IMR-90 (cell line): ENCODE measurements around the gene SHOX. TPM values are rescaled to one million over a fixed set of nuclear protein-coding genes. Genes with fewer than 3 reads are reported as not detected.

ENCODE experiments used
- ATAC-seq: fragments of 200-7000 bp; cut with Tn5 transposase; 2 replicates; pipeline ENCODE4 v1.9.1; 2020; ENCODE audit warnings: low read depth, mild to moderate bottlenecking, moderate library complexity
- BruUV-seq: library from RNA; stranded (reverse); fragments of 400-500 nt; replicated peaks from 2 replicates; lab custom pipeline; 2021; lab: Mats Ljungman, UMichigan
- CTCF ChIA-PET: fragments of 300-600 bp; formaldehyde crosslinking; extraction: SDS; loops from one replicate; lab custom pipeline; 2021; ENCODE audit warnings: antibody characterized with exemption; lab: Yijun Ruan, JAX
- POLR2A ChIA-PET: fragments of 300-600 bp; sonication (Branson Sonifier 250); formaldehyde crosslinking; loops from one replicate; lab custom pipeline; 2022; ENCODE audit warnings: antibody characterized with exemption; ENCODE audit not compliant: unreplicated experiment; lab: Charles Lee
- DNase-seq: peaks from one replicate; pipeline ENCODE4 v3.0.0; 2013
- H2AFZ ChIP-seq: replicated peaks from 2 replicates; pipeline ENCODE3; 2013; ENCODE audit warnings: low read length, mild to moderate bottlenecking; ENCODE audit not compliant: poor library complexity
- H2AK5ac ChIP-seq: 2 replicates; pipeline ENCODE4 v1.6.1; 2013; ENCODE audit warnings: low read depth, low read length, inconsistent platforms
- H2AK9ac ChIP-seq: replicated peaks from 2 replicates; pipeline ENCODE3; 2013; ENCODE audit warnings: mild to moderate bottlenecking, low read depth, low read length, moderate library complexity; ENCODE audit not compliant: poor library complexity
- H2BK120ac ChIP-seq: 2 replicates; pipeline ENCODE4 v1.6.1; 2013; ENCODE audit warnings: low read depth, low read length, inconsistent platforms
- H2BK15ac ChIP-seq: 3 replicates; pipeline ENCODE4 v1.6.1; 2013; ENCODE audit warnings: low read depth, low read length, inconsistent platforms
- H2BK20ac ChIP-seq: 2 replicates; pipeline ENCODE4 v1.6.1; 2013; ENCODE audit warnings: low read depth, mild to moderate bottlenecking, inconsistent platforms, low read length, moderate library complexity
- H2BK5ac ChIP-seq: 2 replicates; pipeline ENCODE4 v1.6.1; 2013; ENCODE audit warnings: mild to moderate bottlenecking, low read depth, low read length, inconsistent platforms; ENCODE audit not compliant: poor library complexity, severe bottlenecking
- H3K14ac ChIP-seq: replicated peaks from 2 replicates; pipeline ENCODE4 v1.6.1; 2013; ENCODE audit warnings: low read depth, low read length, inconsistent platforms
- H3K18ac ChIP-seq: 2 replicates; pipeline ENCODE4 v1.6.1; 2013; ENCODE audit warnings: low read depth, low read length, control low read depth
- H3K23ac ChIP-seq: 2 replicates; pipeline ENCODE4 v1.6.1; 2013; ENCODE audit warnings: low read depth, low read length, inconsistent platforms
- H3K27ac ChIP-seq: 2 replicates; pipeline ENCODE4 v1.5.1; 2013; ENCODE audit warnings: mild to moderate bottlenecking, control low read depth, low read length; ENCODE audit not compliant: insufficient read depth
- H3K27me3 ChIP-seq: 2 replicates; pipeline ENCODE4 v1.6.1; 2013; ENCODE audit warnings: low read length; ENCODE audit not compliant: control insufficient read depth, insufficient read depth
- H3K36me3 ChIP-seq: 2 replicates; pipeline ENCODE4 v1.6.1; 2013; ENCODE audit warnings: low read length, mixed read lengths; ENCODE audit not compliant: control insufficient read depth, insufficient read depth
- H3K4ac ChIP-seq: 2 replicates; pipeline ENCODE4 v1.6.1; 2013; ENCODE audit warnings: low read depth, low read length, inconsistent platforms
- H3K4me1 ChIP-seq: 2 replicates; pipeline ENCODE4 v1.6.1; 2013; ENCODE audit warnings: low read length, mixed read lengths; ENCODE audit not compliant: control insufficient read depth, insufficient read depth
- H3K4me2 ChIP-seq: 2 replicates; pipeline ENCODE4 v1.6.1; 2013; ENCODE audit warnings: low read depth, mild to moderate bottlenecking, control low read depth, low read length, moderate library complexity
- H3K4me3 ChIP-seq: 2 replicates; pipeline ENCODE4 v1.5.1; 2013; ENCODE audit warnings: low read depth, mild to moderate bottlenecking, control low read depth, low read length, moderate library complexity; ENCODE audit not compliant: insufficient read depth
- H3K56ac ChIP-seq: 2 replicates; pipeline ENCODE4 v1.6.1; 2013; ENCODE audit warnings: low read length, inconsistent platforms; ENCODE audit not compliant: insufficient read depth; ENCODE audit errors: extremely low read depth
- H3K79me1 ChIP-seq, 2 experiments: 2 replicates each; pipeline ENCODE4 v1.6.1; 2013; ENCODE audit warnings: low read length in 2 of 2, inconsistent platforms in 1 of 2, low read depth in 1 of 2
- H3K9ac ChIP-seq: 2 replicates; pipeline ENCODE4 v1.6.1; 2013; ENCODE audit warnings: low read depth, low read length, control low read depth
- H3K9me1 ChIP-seq: 2 replicates; pipeline ENCODE4 v1.6.1; 2013; ENCODE audit warnings: low read length, inconsistent platforms; ENCODE audit not compliant: insufficient read depth
- H3K9me3 ChIP-seq: 2 replicates; pipeline ENCODE4 v1.6.1; 2013; ENCODE audit warnings: low read length; ENCODE audit not compliant: control insufficient read depth, insufficient read depth
- H4K20me1 ChIP-seq: 2 replicates; pipeline ENCODE4 v1.6.1; 2013; ENCODE audit warnings: low read length, inconsistent platforms; ENCODE audit not compliant: insufficient read depth
- H4K5ac ChIP-seq: 2 replicates; pipeline ENCODE4 v1.6.1; 2013; ENCODE audit warnings: mild to moderate bottlenecking, low read depth, low read length, control low read depth
- H4K8ac ChIP-seq, 2 experiments: 2 replicates each; pipeline ENCODE4 v1.6.1; 2013; ENCODE audit warnings: low read depth in 2 of 2, low read length in 2 of 2, control low read depth in 1 of 2, inconsistent platforms in 1 of 2
- H4K91ac ChIP-seq: 2 replicates; pipeline ENCODE4 v1.6.1; 2013; ENCODE audit warnings: low read depth, low read length, inconsistent platforms; ENCODE audit not compliant: insufficient read depth
- MAZ ChIP-seq: IDR thresholded peaks from 2 replicates; pipeline ENCODE4 v1.6.1; 2012; ENCODE audit warnings: low read depth, mild to moderate bottlenecking, low read length, improper control_type of control experiment, moderate library complexity, borderline replicate concordance
- NFE2L2 ChIP-seq: fragments of 150-350 bp; IDR thresholded peaks from 2 replicates; pipeline ENCODE4 v1.6.1; 2016; ENCODE audit warnings: low read depth, mild to moderate bottlenecking, low read length
- POLR2A ChIP-seq: IDR thresholded peaks from 2 replicates; pipeline ENCODE4 v1.6.1; 2012; ENCODE audit warnings: mild to moderate bottlenecking, low read depth, low read length
- RAD21 ChIP-seq: IDR thresholded peaks from 2 replicates; pipeline ENCODE4 v1.6.1; 2012; ENCODE audit warnings: low read length, improper control_type of control experiment
- USF2 ChIP-seq: fragments of 150-350 bp; IDR thresholded peaks from 2 replicates; pipeline ENCODE4 v1.6.1; 2017; ENCODE audit warnings: mild to moderate bottlenecking, antibody characterized with exemption, low read length, low read depth
- WGBS, 2 experiments: methylation state at CpG; one replicate each; pipeline versions ENCODE4 v1.1.5 to v1.1.7; 2013; ENCODE audit warnings: missing lambda C conversion rate in 2 of 2; ENCODE audit not compliant: insufficient read length in 1 of 2; ENCODE audit errors: extremely low coverage in 2 of 2; 5-methylcytosine and 5-hydroxymethylcytosine counted together
- dilution Hi-C: fragments of 300-500 bp; cut with HindIII; formaldehyde crosslinking; loops from one replicate; pipeline ENCODE4 v1.14.3; 2018; ENCODE audit warnings: low sequenced_read_pairs; ENCODE audit not compliant: unreplicated experiment
- in situ Hi-C: fragments of 300-500 bp; cut with MboI; formaldehyde crosslinking; loops from 3 replicates; pipeline ENCODE4 v1.14.3; 2019; ENCODE audit warnings: low sequenced_read_pairs, inconsistent platforms, mixed read lengths
- intact Hi-C: fragments of 100-400 bp; cut with micrococcal nuclease; formaldehyde crosslinking; loops from 2 replicates; pipeline ENCODE4 v1.10.0; 2022
- polyA plus RNA-seq, 3 experiments: library from polyadenylated mRNA; depleted of rRNA; stranded (reverse); fragments of >200 nt; gene quantifications; 2 replicates each; pipeline ENCODE4 v1.2.3, GENCODE V29; 2012; ENCODE audit warnings: low replicate concordance in 1 of 3
- total RNA-seq: library from RNA; depleted of rRNA; stranded (reverse); fragments of >200 nt; gene quantifications from 2 replicates; pipeline ENCODE4 v1.2.3, GENCODE V29; 2012

The SHOX gene
- total and polyA plus RNA-seq, 2 of the 4 experiments (the other 2 are of a cell fraction), result not detected

GRCh38 chrX:646796-647195 lies 16.2 kb downstream of the SHOX start:
- Histone ChIP-seq H3K14ac (no peak overlapping the region), H2BK5ac (no peak overlapping the region), H3K9ac (no peak overlapping the region), H3K36me3 (no peaks in the 10 kb centered on the region), H2AK5ac (no peak overlapping the region), H2AK9ac (no peak overlapping the region), H2BK120ac (no peak overlapping the region), H2BK15ac (no peak overlapping the region), H3K4me2 (no peak overlapping the region), H3K4ac (no peak overlapping the region), H3K4me1 (no peaks in the 10 kb centered on the region), H3K56ac (no peak overlapping the region), H4K5ac (no peak overlapping the region), H3K27me3 (no peaks in the 10 kb centered on the region), H3K4me3 (no peak overlapping the region), H4K20me1 (no peaks in the 10 kb centered on the region), H3K9me3 (peaks cover 20% of the 10 kb centered on the region), H4K8ac (no peak overlapping the region), H3K79me1 (no peaks in the 10 kb centered on the region), H2AFZ (no peak overlapping the region), H3K9me1 (no peaks in the 10 kb centered on the region), H3K23ac (no peak overlapping the region), H4K91ac (no peak overlapping the region), H3K27ac (no peak overlapping the region), H2BK20ac (no peak overlapping the region), H3K18ac (no peak overlapping the region)
- CTCF ChIA-PET, result no interaction called here
- dilution Hi-C loops (no loop called here), in situ Hi-C loops (no loop called here), intact Hi-C loops (no loop called here)
- DNase-seq, result no peak
- POLR2A ChIA-PET, result no interaction called here
- no peak for TF ChIP-seq POLR2A
- no peak for TF ChIP-seq MAZ
- no peak for TF ChIP-seq USF2
- TF ChIP-seq NFE2L2, result no peak
- no peak for TF ChIP-seq RAD21
- no peak for ATAC-seq
- WGBS, 2 experiments, result 100% methylated on average over 1 of the region's 9 CpGs; no CpG with 5 or more reads in 1 of the 2 experiments
- no TSS peak for BruUV-seq
